IPS DF 19.7 (cell line): ENCODE data around the gene TNS3.

Source experiments
- DNase-seq: peaks from one replicate; pipeline ENCODE4 v3.0.0-alpha.2; 2013; ENCODE audit warnings: low read depth, low spot score

Gene TNS3

GRCh38 chr7:47523401-47523800 is 58.5 kb downstream of the TNS3 start:
- no peak for DNase-seq

- no peak for DNase-seq
Measured at GRCh38 chr7:47521816-47522561, 59.9 kb downstream of the TNS3 start.

DNA sequence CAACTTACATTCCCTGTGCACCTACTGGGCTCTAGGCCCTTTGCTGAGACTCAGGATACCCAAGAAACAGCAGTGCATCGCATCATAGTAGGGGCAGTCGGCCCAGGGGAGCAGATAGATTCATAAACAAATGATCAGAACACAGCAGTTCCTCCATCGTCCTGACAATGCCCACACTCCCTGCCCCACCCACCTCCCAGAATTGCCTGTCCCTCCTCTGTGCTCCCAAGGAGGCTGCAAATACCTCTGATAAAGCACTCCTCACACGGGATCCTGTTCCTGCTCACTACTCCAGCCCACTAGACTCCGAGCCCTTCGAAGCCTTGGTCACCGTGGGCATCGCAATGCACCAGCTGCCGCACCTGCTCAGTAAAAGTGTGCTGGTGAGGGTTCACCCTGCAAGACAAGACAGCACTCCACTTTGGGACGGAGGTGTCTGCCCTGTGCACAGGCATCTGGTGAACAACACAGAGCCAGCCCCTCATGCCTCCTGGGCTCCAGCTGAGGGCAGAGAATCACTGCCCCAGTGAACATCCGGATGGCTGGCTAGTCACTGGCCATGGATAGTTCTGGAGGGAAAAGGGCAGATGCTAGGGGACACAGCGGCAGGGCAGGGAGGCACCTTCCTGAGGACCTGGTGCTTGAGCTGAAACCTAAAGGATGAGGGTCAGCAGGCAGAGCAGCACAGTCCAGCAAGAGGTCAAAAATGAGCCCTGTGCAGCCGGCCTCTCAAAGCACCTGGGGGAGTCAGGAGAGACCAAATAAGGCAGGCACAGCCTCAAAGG is 60.7 kb downstream of the TNS3 start:
- no peak for DNase-seq

GRCh38 chr7:47520406-47520805 is 61.5 kb downstream of the TNS3 start:
- no peak for DNase-seq

DNA sequence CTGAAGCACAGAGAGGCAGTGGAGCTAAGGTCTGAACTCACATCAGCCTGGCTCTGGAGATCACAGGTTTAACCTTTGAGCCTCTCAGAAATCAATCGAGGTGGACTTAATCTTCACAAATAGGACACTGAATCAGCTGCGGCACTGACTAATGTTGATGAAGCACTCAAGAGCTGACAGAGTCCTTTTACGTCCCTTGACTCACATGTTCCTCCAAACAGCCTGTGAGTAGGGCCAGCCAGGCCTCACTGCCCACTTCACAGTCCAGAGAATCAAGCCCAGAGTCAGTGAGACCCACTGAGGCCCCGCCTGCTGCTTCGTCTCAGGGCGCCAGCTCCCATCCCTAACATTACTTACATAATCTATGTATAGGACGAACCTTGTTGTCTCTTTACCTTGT is 63.1 kb downstream of the TNS3 start:
- no peak for DNase-seq

DNA sequence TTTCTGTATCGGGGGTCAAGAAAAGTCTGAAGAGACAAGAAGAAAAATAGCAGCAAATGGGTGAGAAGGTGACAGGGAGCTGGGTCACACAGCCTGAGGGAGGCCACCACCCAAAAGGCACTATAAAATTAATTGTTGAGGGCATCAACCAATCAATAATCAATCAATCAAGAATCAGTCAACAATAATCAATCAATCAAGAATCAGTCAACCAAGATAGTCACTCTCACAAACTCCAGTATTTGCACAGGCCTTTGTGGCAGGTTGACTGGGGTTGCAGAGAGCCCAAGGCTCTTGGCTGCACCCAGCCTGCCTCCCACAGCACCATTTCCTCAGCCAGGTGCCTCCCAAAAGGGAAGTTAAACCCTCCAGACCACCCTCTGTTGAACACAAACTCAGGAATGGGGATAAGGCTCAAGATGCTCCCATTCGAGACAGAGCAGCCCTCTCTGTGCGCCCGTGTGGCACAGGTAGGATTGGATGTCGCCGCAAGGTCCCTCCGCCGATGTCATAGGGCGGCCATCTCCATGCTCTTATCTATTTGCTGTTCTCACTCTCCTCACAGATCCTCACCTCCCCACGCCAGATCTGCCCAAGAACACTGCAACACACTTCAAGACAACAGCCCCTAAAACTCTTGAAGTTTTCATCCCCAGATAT is 64.0 kb downstream of the TNS3 start:
- no peak for DNase-seq

GRCh38 chr7:47516985-47517600 is 64.8 kb downstream of the TNS3 start:
- no peak for DNase-seq

DNA sequence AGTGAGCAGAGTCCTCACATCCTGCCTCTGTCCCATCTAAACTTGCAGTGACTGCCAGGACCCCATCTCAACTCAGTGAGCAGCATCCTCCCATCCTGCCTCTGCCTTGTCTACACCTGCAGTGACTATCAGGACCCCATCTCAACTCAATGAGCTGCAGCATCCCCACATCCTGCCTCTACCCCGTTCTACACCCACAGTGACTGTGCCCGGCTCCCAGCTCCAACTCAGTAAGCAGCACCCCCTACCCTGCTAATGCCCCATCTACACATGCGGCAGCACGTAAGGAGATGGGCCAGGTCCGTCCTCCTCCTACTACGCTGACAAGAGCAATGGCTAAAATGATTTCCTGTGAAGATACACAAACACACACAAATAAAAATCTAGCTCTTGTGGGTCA is 65.5 kb downstream of the TNS3 start:
- DNase-seq, result no peak

DNA sequence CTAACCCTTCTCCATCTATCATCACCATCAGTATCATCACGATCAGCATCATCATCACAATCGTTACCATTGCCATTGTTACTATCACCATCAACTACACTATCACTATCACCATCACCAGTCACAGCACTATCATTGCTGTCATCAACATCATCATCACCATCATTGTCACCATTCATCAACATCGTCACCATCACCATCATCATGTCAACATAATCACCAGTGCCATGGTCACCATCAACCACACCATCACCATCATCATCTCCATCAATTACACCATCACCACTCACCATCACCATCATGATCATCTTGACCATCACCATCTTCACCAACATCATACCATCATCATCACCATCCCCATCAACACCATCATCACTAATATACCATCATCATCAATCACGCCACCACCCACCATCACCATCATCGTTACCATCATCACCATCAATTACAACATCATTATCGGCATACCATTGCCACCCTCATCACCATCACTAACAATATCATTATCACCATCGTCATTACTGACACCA is 66.5 kb downstream of the TNS3 start:
- DNase-seq, result no peak

DNA sequence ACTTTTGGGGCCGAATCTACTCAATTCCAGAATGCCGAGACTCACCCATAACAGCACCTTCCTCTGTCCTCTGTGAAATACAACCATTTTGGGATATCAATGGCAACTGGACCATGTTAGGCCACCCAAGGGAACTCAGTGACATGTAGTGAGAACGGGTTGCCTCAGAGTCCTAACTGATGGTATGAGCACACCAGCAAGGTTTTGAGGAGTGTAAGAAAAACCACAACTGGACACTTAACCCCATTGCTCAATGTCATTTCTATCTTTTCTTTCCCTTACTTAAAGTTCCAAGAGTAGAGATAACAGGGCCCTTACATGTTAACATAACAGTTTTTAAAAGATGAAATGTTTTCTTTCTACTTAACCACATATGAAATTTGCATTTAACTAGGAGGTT is 67.1 kb downstream of the TNS3 start:
- DNase-seq, result no peak

DNA sequence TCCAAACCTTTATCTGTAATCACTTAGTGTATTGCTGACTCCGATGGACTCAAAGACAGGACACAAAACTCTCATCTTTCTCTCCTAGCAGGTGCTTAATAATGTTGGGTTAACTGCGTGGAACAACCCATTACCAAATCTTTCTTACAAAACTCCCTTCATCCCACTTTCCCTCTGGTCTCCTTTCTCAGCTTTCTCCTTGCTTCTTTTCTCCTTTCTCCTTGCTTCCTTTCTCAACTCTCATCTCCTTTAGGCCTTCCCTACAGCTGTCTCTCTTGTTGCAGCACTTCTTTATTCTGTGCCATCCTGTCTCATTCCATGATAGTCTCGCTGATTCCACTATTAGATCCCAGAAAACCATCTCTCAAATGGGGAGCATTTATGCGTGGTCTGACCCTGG is 67.5 kb downstream of the TNS3 start:
- no peak for DNase-seq

DNA sequence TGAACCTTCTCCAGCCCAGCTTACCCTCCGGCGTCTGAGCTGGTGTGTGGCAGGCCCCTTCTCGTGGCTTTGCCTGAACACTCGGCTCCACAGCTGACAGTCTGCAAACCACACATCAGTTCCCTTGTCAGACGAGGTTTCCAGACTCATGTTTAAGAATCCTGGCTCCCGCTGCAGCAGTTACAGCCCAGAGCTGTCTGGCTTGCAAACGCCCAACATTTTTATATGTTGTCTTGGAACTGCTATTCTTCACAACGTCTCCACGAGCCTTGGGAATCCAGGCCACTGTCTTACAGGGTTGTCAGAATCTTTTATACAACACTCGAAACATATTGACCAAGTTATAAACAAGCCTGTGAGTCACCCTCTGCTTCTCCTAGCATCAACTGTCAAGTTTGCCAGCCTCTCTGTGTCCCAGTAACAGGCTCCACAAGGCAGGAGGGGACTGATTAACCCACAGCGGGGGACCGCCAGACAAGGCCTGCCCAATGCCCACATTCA is 68.1 kb downstream of the TNS3 start:
- DNase-seq, result no peak

DNA sequence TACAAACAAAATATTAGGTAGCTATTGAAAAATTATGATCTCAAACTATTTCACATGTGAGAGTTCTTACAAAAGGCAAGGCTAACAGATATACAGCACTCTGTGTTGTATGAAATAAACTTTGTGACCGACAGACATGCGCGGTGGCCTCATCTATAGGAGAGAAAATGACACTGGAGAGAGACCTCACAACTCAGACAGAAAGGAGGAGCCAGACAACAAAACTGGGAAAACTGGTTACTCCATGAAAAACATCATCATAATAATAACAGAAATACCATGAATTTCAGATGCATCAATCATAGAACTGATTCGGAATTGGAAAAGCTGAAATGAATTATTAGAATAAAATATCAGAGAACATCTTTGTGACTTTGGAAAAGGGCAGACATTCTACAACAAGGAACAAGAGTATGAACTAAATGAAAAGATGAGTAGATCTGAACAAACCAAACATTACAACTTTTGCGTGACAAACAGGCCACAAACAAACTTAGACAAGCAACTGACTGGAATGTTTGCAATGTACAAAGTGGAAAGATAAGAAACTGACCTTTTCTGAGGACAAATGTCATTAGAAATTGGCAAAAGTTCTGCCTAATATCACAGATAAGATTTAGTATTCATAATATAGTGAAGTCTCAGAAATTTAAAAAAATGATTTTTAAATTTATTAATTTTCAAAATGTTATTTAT is 69.3 kb downstream of the TNS3 start:
- DNase-seq, result no peak

DNA sequence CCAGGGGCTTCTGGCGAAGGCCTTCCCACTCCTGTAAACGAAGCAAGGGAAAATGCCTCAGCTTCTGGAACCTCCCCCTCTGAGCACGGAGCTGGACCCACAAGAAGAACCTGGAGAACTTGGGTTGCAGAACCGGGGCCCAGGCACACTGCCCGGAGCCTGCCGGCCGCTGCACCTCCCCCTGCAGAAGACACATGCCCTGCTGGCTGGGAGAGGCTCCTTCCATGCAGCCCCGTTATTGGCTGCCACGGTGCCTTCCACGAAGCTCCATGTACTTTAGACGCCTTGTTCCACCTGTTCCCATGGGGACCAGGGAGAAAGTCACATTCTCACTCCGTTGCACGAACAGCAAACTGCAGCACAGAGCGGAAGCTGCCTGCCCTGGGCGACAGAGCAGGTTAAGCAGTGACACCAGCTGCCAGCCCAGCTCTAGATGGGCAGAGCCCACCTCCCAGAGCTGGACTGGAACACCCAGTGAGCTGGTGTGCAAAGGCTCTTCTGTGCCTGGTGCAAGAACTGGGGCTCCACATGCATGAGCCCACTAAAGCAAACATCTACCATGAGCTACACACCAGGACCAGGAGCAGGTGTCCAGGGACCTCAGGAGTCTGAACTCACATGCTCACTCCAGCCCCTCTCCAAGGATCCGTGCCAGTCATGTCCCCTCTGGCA is 70.1 kb downstream of the TNS3 start:
- no peak for DNase-seq

GRCh38 chr7:47510786-47511185 is 71.1 kb downstream of the TNS3 start:
- no peak for DNase-seq

- DNase-seq, result no peak
Measured at GRCh38 chr7:47510192-47510591, 71.7 kb downstream of the TNS3 start.

GRCh38 chr7:47509571-47509970 is 72.3 kb downstream of the TNS3 start:
- no peak for DNase-seq

- DNase-seq, result no peak
Measured at GRCh38 chr7:47508389-47509380, 73.2 kb downstream of the TNS3 start.

GRCh38 chr7:47507522-47507921 is 74.4 kb downstream of the TNS3 start:
- no peak for DNase-seq
